ENCODE data around the gene C2orf68.
"Not testable (repeated sequence)": the region's sequence is repeated elsewhere in the genome, so short reads cannot be mapped to it uniquely, and the experiment has no call there.

Gene C2orf68

DNA sequence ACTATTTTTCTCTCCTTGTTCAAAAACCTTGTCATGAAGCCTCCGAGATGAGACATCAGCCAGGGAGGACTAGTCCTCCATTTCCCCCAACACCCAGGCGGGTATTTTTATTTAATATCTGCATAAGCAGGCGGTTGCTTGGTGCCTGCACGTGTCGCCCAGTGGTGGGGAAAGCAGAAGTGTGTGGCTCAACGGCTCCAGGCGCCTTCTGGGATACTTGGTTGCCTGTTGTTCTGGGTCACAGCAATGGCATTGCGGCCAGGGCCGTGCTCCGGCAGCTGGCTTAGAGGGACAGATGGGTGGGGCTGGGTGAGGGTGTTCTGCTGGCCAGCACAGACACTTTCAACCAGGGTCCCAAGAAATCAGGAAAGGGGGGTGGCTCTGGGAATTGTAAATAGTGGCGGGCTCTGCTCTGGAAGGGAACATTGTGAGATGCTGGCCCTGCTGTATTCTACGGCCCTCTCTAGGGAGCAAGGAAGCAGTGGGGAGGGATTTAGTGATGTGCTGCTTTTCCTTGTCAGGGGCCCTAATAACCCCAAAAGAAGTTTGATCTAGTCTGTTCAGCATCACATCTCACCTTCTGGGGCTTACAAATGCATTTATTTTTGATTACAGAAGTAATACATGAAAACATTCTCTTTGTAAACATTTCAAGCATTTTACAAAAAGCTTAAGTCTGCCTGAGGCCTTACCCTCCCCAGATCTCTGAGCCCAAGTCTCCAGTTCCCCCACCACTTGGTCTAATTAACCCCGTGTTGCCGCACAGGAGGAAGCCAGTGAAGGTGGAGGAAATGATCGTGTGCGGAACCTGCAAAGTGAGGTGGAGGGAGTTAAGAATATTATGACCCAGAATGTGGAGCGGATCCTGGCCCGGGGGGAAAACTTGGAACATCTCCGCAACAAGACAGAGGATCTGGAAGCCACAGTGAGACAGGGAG lies 33.4 kb downstream of the C2orf68 start:
- no peak for DNase-seq

DNA sequence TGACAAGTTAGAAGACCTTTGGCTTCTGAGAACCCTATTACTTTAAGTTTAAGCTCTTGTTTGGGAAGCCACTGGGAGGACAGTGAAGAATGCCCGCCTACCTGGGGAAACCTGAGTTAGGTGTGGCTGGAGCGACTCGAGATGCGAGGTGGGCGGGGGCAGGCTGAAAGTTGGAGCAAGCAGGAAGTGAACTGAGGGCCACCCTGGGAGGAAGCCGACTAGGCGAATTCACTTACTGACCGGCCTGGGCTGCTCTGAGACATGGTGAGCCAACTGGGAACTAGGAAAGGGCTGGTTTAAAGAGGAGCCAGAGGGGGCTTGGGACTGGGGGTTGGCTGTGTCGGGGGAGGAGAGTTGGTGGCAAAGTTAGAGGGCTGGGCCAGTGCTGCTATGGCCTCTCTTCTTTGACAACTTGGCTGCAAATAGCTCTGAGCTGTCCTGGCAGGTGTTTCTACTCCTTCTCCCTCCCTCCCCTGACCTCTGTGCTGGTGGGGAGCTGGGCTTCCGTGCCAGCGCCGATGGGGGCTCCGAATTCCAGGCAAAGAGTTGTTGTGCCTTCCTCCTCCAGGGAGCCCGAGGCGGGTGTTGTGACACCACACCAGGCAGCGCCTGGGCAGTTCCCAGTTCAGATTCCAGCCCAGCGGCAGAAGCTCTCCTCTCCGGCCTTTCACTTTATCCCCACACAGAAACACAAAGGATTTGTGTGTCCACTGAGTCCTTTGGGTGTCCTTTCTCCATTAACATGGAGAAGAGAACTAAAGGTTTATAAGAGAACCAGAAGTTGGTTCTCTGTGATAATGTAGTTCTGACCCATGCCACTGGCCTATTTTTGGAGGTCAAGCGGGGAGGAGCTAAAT lies 34.3 kb downstream of the C2orf68 start, which contains the start of gene VAMP8:
Gene VAMP8, plus strand, starts transcription at position 201 of the 857 bp plus-strand sequence. Its CDS starts 61 bp downstream, at position 262.
- DNase-seq = peak; percentile 27 to 38 (median 31)

DNA sequence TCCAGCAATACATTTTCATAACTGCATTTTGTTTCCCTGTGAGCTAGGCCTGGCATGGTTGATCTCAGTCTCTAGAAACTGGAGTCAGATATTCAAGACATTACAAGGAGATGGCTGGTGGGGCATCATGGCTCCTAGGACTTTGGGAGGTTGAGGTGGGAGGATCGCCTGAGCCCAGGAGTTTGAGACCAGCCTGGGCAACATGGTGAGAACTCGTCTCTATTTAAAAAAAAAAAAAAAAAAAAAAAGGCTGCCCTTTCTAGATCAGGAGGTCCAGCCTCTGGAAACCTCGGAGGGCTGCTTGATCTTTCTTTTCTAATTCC lies 34.8 kb downstream of the C2orf68 start:
- no peak for DNase-seq

- no peak for DNase-seq
These were observed 36.1 kb downstream of the C2orf68 start for GRCh38 chr2:85575739-85576138.

- DNase-seq = no peak
These were observed 45.6 kb downstream of the C2orf68 start for GRCh38 chr2:85566265-85566664.

- no peak for DNase-seq
These were observed 47.7 kb downstream of the C2orf68 start for GRCh38 chr2:85564144-85564563.

GRCh38 chr2:85561280-85562212 lies 50.3 kb downstream of the C2orf68 start, which contains the start of gene GGCX:
TSS of gene GGCX (minus strand) at chr2:85561493. CDS start at chr2:85561428, 65 bp downstream.
- peak; percentile 80 to 92 (median 90) for DNase-seq

DNA sequence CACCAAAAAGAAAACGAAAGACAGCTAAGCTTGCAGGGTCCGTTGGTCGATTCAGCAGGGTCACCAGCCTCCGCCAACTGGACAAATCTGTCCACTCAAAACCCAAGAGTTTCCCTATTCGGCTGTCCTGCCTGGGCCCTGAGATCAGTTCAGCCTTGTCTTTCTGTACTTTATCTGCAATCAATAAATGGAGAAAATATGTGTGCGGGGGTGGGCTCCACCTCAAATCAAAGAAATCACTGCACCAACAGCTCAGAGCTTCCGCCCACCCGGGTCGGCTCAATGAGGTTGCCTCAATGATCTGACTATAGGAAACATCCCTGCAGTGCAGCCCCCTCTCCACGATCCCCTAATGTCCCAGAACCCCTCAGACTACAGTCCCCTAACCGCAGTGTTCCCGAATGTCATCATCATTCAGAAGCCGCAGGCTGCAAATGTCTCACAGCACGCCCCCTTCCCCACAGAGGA lies 51.0 kb downstream of the C2orf68 start:
- DNase-seq = no peak

- not testable (repeated sequence) for DNase-seq
These were observed 51.5 kb downstream of the C2orf68 start for GRCh38 chr2:85560403-85560726.

GRCh38 chr2:85558160-85558559 lies 53.7 kb downstream of the C2orf68 start:
- no peak for DNase-seq

DNA sequence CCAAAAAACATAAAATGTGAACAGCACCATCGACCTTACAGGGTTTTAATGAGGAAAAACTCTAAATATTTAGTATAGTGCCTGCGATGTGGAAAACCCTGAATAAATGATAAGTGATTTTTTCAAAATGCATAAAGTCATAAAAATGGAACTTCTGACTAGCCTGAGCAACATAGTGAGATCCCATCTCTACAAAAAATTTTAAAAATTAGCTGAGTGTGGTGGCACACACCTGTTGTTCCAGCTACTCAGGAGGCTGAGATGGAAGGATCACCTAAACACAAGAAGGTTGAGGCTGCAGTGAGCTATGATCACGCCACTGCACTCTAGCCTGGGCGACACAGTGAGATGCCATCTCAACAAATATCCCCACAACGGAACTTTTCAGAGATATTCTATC lies 54.7 kb downstream of the C2orf68 start:
- DNase-seq = no peak
